HK-2 (cell line): ENCODE results near the gene CADM1.

Experiments used
- DNase-seq: peaks from one replicate; pipeline ENCODE4 v3.0.0-alpha.2; 2018; ENCODE audit not compliant: unreplicated experiment

CADM1 gene

DNA sequence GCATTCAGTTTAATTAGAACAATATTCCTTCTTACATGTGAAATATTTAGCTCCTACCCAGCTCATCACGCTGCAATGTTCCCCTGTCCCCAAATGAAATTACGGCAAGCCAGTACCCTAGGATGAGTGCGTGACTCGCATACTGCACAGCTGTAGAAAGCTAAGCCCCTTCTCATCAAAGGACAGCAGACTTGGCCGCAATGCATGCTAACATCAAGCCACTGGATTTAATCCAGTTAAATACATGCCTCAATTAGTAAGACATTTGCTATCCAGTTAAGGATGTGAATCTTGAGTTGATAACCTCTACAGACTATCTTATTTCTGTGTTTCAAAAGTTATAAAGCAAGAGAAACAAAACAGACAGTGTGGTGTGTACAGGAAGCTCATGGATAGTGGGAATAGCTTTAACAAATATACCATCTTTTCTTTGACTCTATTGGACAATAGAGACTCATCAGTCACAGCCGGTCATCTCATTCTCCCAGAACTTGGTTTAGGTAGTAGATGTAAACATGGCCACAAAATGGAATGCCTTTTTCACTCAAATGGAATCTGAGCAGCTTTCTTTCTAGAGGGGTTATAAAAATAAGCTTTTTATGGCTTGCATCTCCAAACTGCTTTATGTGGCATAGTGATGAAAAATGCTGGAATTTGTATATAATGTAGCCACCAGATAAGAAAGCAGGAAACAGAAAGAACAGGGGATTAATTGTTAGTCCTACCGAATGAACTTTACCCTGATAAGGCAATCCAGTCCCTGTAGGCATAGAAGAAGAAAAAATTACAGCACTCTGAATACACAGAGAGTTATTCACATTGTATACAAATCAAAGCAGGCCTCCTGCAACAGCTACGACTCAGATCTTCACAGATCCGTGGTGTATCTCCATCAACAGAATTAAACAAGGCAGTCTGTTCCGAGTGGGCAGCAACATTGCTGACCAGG lies 224.1 kb downstream of the CADM1 start:
- DNase-seq, result no peak

DNA sequence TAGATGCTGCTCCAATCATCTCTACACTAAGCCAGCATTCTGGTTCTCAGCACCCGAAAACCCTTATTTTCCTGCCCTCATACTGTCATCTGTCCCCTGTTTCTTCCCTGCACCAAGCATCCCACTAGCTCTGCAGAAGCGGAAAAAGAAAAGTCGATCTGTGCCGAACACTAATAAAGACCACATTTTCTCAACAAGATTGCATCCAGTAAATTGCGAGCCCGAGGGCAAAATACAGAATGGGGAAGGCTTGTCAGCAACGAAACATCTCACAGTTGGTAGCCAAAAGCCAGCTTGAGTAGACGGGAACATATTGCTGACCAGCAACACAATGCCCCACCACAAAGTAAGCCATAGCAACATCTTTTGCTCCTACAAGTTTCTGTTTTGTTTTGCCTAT lies 227.4 kb downstream of the CADM1 start:
- no peak for DNase-seq

GRCh38 chr11:115276191-115276590 lies 228.0 kb downstream of the CADM1 start:
- no peak for DNase-seq

DNA sequence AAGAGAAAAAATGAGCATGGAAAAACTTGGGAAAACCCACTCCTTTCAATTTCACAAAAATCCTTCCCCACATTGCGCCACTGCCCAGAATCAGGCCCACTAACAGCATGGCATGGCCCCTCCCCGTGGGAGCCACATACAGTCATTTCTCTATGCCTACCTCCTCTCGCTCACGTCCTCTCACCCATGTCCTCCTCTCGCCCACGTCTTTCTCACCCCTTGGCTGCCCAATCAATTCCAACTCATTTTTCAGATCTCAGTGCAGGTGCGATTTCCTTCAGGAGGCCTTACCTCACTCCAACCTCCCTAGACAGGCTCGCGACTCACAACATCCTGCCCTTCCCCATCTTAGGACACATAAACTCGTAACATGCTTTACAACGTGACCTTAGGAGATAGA lies 229.2 kb downstream of the CADM1 start:
- DNase-seq, result no peak

- DNase-seq, result no peak
These were observed 231.3 kb downstream of the CADM1 start for GRCh38 chr11:115272925-115273324.

DNA sequence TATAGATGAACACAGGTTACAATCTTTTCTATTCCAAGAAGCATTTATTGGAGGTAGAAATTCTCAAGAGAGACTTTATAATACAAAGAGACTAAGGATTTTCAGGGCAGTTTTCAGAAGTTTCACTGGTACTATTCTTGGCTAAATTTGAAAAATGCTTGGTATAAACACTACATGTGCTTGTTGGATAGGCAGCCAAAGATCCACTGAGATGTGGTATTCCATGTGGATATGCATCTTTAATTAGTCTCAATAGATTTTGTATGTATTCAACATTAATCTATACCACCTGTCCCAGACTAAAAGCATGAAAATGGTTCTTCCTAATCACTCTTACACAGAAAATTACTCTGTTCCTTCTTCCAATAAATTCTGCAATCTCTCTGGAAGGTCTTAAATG lies 232.6 kb downstream of the CADM1 start:
- no peak for DNase-seq

- no peak for DNase-seq
These were observed 234.8 kb downstream of the CADM1 start for GRCh38 chr11:115269191-115269950.

- DNase-seq, result no peak
These were observed 236.3 kb downstream of the CADM1 start for GRCh38 chr11:115267871-115268270.

- DNase-seq, result no peak
These were observed 236.9 kb downstream of the CADM1 start for GRCh38 chr11:115267238-115267781.

- no peak for DNase-seq
These were observed 238.1 kb downstream of the CADM1 start for GRCh38 chr11:115266066-115266639.

GRCh38 chr11:115263799-115264656 lies 240.2 kb downstream of the CADM1 start:
- DNase-seq, result no peak

DNA sequence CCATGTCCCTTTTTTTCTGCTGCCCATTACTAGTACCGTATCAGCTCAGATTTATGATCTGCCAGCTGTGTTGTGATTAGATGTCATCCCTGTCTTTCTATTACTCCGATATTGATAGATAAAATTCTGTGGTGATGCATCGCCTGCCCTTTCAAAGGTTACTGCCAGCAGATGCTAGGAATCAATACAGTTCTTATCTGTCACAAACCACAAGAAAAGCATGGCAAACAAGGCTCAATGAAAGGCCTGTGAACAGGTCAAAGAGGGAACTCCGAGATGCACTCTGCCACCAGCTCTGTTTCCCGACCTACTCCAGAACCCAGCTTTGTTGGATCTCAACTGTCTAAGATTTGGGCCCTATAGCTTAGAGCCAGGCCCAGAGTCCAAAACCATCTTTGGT lies 246.0 kb downstream of the CADM1 start:
- DNase-seq, result no peak

DNA sequence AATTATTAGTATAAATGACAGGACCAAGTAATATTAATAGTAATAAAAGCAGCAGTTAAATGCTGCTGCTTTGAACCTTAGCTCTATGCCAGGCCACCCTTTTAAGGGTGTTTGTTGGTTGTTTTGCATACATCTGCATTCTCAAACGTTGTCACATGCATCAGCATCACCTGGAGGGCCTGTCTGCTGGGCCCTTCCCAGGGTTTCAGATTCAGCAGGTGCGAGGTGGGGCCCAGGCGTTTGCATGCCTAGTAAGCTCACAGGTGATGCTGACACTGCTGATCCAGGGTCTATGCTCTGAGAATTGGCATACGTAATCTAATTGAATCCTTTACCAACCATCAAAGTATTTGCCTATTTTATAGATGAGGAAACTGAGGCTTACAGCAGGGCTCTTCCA lies 246.5 kb downstream of the CADM1 start:
- DNase-seq, result no peak

DNA sequence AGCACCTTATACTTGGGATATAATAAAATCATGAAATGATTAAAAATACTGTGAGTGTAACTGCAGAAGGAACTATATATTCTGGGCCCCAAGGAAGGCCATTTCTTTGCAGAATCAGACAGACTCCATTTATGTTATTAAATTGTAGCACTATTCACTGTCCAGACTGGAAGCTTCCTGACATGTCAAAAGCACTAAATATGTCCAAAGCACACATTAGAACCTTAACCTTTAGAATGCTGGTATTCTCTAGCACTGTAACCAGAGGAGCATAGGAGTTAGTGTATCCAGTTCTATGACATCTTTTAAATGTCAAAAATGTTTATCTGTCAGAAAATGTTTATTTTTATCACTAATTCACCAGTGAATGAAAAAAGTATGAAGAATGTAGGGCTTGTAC lies 246.9 kb downstream of the CADM1 start:
- DNase-seq, result no peak

DNA sequence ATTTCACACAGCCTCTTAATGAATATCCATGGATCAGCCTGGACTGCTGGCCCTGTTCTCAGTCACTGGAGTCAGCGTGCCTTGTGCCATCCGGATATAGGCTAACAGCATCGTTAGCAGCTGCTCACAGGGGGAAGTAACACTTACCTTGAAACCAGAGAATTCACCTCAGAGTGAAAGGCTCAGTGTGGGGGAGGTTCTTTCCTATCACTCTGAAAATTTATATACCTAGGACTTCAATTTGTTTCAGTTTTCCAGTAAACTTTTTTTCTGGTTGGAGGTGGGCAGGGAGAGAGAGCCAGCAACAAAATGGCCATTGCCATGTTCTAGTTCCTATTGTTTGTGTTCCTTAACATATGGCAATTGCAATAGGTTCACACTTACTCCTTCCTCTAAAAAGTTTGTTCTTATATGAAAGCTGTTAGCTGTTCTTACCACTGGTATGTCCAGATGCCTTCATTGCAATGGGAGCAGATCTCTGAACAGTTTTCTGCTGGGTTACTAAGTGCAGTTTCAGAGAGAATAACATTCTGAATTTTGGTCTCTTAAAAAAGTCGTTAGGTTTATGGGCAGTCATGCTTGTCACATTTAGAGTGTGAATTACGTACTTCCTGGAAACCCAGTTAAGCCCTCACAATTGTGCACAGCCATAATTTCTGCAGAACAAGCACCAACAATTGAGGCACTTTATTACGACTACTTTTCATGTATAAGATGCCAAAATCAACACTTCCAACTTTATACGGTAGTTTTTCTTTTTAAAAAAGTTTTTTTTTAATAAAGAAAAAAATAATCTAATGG lies 247.6 kb downstream of the CADM1 start:
- DNase-seq, result no peak

DNA sequence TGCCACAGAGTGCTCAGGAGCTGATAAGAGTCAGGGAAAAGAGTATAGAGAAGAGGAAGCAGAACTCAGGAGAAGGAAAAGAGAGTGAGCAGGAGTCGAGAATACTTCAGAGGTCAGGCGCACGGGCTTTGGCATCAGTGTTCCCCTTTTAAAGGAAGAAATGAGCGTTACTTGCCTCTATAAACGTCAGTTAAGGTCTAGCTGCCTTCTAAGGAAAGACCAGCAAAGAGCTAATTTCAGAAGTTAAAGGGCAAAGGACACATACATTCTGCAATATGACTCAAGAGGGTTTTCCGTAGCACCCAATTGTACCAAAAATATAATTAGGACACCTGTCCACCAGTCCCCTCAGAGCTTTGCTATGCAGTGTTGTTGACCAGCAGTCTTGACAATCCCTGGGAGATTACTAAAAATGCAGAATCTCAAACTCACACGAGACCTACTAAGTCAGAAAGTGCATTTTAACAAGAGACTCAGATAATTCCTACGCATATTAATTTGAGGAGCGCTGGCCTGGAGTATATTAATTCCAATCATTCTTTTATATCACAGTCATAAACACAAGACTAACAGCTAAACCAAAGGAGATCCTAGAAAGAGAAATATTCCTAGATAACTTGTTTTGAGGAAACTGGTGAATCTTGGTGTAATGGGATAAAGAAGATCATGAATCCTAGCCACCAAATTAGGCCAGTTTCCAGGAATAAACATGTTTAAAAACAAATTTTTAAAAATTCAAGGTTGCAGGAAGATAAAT lies 249.0 kb downstream of the CADM1 start:
- no peak for DNase-seq

DNA sequence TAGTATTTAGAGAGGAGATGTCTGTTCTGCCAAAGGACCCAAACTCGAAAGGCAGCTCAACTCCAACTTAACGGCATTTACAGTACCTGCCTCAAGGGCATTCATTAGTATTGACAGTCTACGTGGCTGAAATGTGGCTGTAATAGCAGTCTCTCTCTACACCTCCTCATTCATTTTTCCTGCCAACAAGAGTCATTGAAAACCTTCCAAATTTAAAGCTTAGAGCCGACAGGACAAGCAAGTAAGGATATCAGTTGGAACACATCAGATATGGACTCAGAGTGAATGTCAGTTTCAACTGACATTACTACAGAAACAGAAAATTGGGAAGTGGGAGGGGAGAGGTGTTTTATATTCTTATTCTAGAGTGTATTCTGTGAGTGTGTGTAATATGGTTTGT lies 253.1 kb downstream of the CADM1 start:
- no peak for DNase-seq

DNA sequence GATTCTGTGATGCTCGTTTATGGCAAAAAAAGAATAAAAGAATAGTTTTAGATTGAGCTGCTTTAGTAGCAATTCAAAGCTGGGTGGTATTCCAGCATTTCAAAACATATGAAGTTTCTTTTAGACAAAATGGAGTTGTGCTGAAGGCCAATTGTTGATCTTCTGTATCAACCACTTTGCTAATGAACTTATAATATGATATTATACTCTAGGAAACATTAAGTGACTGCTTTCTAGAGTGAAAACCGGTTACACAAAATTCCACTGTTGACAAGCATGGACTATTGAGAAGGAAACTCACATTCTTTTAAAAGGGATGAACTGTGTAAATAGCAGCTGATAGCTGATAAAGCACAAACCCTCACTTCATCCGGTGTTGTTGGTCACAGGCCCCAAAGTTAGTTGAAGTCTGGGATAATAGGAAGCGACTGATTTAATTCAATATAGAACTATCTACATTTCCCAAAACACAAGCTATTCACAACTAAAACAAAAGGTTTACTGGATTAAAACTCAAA lies 255.1 kb downstream of the CADM1 start:
- no peak for DNase-seq

DNA sequence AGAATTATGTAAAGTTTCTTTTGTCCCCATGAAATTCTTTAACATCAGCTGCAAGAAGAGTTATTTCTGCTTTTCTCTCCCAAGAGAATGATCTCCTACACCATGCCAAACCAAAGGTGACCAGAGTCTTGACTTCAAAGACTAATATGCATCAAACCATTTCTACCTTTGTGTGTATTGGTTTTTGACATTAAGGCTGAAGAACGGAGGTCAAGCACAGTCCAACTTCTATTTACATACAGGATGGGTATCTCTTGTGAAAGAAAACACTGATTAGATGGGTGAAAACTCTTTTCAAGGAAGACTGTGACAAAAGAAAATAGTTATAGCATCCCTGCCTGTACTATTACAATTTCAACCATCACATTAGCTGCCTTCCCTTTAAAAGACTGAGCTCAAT lies 256.3 kb downstream of the CADM1 start:
- DNase-seq, result no peak

DNA sequence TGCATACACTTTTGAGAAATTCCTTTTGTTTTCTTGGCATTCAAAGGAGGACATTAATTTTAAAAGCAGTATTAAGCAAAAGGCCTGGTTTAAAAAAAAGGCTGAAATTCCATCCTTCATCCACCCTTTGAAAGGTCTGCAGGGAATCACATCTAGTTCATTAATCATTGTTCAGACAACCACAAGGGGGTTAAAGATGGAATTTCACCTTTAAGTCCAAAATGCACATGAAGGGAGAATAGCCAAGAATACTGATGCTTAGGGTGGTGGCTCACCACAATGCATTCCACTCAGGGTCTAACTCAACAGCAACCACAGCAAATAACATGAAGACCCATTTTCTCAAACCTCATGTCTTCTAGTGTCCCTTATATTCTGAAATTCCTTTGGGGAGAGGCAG lies 256.9 kb downstream of the CADM1 start:
- no peak for DNase-seq
